Measurements from ENCODE around the gene ULBP3. TPM values are rescaled to one million over a fixed set of nuclear protein-coding genes. Genes with fewer than 3 reads are reported as not detected.
"Not testable (repeated sequence)": the region's sequence is repeated elsewhere in the genome, so short reads cannot be mapped to it uniquely, and the experiment has no call there.

ULBP3 gene
- polyA plus RNA-seq, 10 donors: 1.4 to 3.0 (median 1.9) TPM

GRCh38 chr6:150076196-150076893 is 7.4 kb upstream of the ULBP3 start:
- no peak for DNase-seq

- DNase-seq: peak in 1 of 3 donors; percentile 52
Observed at GRCh38 chr6:150075034-150075421, 6.1 kb upstream of the ULBP3 start.

DNA sequence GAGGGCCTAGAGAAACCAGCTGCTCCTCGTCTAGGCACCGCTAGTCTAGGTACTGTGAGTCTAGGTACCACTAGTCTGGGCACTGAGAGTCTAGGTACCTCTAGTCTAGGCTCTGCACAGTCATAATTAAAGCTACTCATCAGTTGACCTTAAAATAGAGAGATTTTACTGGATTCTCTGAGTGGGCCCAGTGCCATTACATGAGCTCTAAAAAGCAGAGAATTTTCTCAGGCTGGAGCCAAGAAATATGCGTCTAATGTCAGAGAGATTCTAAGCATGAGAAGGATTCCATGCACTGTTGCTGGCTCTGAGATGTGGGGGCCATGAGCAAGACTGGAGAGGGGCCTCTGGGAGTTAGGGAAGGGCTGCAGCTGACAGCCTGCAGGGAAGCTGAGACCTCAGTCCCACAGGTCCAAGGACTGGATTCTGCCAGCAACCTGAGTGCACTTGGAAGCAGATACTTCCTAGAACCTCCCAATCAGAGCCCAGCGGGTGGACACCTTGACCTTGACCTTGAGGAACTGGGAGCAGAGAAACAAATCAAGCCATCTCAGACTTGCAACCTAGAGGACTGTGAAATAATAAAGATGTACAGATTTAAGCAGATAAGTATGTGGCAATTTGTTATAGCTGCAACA is 5.6 kb upstream of the ULBP3 start:
- peak in 1 of 3 donors; percentile 61 for DNase-seq

- no peak for DNase-seq
Observed at GRCh38 chr6:150072201-150072600, 3.3 kb upstream of the ULBP3 start.

GRCh38 chr6:150070236-150070818 is 1.4 kb upstream of the ULBP3 start:
- no peak for DNase-seq

GRCh38 chr6:150069706-150070105 is 785 bp upstream of the ULBP3 start:
- peak in 1 of 3 donors; percentile 24 for DNase-seq

GRCh38 chr6:150068151-150068550 is 770 bp downstream of the ULBP3 start:
- no peak for DNase-seq

DNA sequence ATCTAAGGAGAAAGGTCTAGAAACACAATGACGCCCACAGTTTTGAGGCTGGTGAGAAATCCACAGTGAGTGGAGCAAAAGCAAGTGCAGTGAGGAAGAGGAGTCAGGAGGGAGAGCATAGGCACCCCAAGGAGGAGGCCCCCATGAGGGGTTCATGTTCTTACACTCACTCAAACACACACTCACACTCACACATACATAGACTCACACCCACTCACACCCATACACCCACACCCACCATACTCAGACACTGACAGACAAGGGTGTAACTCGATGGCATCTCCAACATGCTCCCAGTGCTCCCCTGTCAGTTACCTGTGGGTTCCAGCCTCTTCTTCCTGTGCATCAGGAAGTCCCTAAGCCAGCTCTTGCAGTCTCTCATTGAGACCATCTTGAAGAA is 3.8 kb downstream of the ULBP3 start:
- DNase-seq: no peak

GRCh38 chr6:150063640-150064039 is 5.3 kb downstream of the ULBP3 start:
- DNase-seq: no peak

DNA sequence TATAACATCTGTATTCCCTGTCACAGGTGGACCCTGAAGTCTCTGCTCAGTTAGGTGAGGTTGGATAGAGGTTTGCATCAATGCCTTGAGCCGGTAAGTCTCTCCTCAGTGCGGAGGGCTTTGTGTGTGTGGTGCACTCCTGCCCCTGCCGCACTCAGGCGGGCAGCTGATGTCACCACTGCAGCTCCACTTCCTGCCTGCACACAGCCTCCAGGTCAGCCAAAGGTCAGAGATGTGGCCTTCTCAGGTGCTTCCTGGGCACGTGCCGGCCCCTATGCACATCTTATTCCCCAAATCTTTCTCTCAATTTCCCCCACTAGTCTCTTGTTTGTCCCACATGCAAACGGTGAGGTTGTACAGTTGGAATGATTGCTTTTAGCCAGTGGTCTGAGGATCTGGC is 8.9 kb downstream of the ULBP3 start:
- not testable (repeated sequence) for DNase-seq

DNA sequence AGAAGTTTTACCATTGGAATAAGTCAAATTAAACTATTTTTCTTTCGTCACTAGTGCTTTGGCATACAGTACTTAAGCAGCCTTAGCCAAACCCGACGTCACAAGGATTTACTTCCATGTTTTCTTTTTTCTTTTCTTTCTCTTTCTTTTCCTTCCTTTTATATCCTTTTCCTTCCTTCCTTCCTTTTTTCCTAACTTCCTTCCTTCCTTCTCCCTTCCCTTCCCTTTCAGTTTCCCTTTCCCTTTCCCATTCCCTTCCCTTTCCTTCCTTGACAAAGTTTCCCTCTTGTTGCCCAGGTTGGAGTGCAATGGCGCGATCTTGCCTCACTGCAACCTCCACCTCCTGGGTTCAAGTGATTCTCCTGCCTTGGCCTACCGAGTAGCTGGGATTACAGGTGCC is 9.9 kb downstream of the ULBP3 start:
- DNase-seq: no peak

- no peak for DNase-seq
Observed at GRCh38 chr6:150058231-150058792, 10.6 kb downstream of the ULBP3 start.

DNA sequence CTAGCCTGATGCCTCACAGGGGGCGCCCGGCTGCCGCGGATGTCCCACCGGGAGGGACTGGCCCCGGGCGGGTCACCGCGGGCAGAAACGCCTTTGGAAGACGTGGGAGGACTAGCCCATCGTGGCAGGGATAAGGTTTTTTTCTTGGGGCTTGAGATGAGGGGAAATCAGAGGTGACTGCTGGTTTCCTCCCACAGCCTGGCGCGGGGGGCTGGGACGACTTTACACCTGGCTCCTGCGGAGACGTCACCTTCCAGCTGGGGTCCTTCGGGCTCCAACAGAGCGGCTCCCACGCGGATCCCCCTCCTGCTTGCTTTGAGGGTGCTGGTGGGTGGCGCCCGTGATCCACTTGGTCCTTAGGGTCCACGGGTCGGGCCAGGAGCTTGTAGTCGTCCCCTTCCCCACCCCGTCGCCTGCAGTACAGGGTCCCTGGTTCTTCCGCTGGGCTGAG is 11.4 kb downstream of the ULBP3 start:
- no peak for DNase-seq

DNA sequence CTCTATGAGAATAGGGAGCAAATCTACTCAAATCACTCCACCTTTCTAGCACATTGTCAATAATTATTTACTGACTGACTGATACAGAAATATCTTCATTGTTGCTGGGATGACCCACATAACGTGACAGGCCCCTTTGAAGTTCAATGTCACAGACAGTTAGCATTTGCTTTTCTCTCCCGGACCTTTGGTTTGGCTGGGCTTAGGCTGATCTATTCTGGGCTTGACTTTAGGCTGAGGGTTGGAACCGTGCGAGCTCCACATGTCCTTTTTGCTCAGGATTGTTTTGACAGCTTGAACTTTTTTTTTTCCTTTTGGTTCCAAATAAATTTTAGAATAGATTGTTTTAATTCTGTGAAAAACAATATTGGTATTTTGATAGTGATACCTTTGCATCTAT is 12.0 kb downstream of the ULBP3 start:
- no peak for DNase-seq

- DNase-seq: no peak
Observed at GRCh38 chr6:150056156-150056555, 12.8 kb downstream of the ULBP3 start.

DNA sequence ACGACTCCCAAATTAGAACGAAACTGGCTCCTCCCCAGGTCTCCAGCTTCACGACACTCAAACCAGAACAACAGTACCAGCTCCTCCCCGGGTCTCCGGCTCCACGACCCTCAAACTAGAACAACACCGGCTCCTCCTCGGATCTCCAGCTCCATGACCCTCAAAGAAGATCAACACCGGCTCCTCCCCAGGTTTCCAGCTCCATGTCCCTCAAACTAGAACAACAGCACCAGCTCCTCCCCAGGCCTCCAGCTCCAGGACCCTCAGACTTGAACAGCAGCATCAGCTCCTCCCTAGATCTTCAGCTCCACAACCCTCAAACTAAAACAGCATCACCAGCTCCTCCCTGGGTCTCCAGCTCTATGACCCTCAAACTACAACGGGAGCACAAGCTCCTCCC is 13.8 kb downstream of the ULBP3 start:
- DNase-seq: no peak

- no peak for DNase-seq
Observed at GRCh38 chr6:150053450-150053849, 15.5 kb downstream of the ULBP3 start.

DNA sequence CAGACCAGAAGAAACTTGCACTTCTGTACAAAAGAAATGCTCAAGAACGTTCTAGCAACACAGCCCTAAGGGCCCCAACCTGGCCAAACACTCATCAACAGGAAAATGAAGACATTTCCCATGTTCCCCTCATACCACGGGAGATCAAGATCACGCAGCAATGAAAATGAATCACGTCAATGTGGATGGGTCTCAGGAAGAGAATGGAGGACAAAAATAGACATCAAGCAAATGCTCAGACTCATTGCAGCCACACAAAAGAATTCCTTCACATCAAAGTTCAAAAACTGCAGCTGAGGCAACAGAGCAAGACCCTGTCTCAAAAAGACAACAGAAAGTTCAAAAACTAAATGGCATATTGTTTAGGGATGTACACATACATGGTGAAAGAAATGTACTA is 18.1 kb downstream of the ULBP3 start:
- DNase-seq: no peak

- no peak for DNase-seq
Observed at GRCh38 chr6:150048099-150048498, 20.8 kb downstream of the ULBP3 start.

GRCh38 chr6:150046943-150047342 is 22.0 kb downstream of the ULBP3 start:
- DNase-seq: no peak

DNA sequence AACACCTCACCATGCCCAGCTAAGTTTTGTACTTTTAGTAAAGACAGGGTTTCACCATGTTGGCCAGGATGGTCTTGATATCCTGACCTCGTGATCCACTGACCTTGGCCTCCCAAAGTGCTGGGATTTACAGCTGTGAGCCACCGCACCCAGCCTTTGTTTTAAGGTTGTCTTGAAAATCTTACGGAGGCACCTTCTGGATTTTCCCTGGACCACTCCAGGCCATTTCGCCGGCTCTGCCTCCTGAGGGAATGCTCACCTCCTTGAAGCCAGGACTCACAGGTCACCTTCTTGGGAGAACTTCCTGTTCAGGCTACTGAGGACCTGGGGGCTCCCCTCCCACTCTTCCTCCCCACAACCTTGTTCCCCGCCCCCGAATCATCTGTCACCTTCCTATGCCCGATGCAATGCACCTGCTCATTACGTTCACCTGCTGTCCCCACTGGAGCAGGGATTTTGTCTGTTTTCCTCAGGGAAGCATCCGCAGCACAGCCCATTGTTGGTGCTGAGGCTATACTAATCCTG is 24.2 kb downstream of the ULBP3 start:
- no peak for DNase-seq

DNA sequence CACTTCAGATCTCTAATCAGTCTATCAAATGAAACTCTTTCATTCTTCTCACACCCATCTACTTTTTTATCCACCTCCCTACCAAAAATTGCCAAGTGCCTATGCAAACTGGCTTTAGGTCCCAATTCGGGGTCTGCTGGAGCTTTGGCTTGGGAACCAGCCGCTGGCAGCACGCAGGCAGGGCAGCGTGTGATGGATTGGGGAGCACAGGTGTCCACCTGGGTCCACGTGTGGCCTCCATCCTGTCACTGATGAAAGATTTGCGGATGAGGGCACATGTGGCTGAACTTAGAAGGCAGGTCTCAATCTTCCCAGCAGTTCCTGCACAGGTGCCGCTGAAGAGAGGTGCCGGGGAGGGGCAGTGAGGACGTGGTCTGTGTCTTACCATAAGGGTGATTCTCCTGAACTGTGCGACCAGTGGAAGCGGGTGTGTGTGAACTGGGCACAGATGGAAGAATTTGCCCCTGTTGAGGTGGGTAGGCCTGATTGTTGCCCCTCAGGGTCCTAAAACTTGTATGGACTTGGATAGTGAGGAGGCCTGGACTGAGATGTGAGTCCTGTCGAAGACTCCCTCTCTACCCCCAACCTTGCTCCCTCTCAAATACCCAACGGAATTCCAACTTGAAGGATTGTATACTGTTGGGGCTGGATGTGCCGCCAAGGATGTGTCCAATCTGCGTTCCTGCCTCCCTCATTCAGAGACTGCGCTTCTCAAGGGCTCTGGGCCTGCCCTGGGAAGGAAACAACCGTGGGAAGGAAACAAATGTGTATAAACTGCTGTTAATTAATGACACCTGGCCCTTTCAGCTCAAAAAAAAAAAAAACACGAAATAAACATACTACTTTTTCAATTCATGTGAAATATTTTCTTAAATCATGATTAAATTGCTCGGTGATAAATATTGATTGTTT is 25.2 kb downstream of the ULBP3 start:
- no peak for DNase-seq
